Embryonic facial prominence (tissue), 1 donor: ENCODE results near the gene GP9.
"Not testable (repeated sequence)": the region's sequence is repeated elsewhere in the genome, so short reads cannot be mapped to it uniquely, and the experiment has no call there.

Experiments used
- DNase-seq: peaks from one replicate; pipeline ENCODE4 v3.0.0-alpha.2; 2016; ENCODE audit errors: extremely low spot score

Gene GP9

GRCh38 chr3:129111076-129111780, 50.6 kb downstream of the GP9 start:
- not testable (repeated sequence) for DNase-seq
